Raji (cell line): ENCODE data around the gene CHD2.

Source experiments
- POLR2A ChIP-seq: IDR thresholded peaks from 2 replicates; pipeline ENCODE4 v1.6.1; 2011; ENCODE audit warnings: low read depth, low read length, control low read depth; ENCODE audit not compliant: insufficient read depth

Gene CHD2

GRCh38 chr15:92899948-92900730 is at the start of gene CHD2:
TSS of gene CHD2 (plus strand) at chr15:92900324. CDS start at chr15:92901238, 914 bp downstream.
- peak; percentile 93 for TF ChIP-seq POLR2A

GRCh38 chr15:92853222-92853621 is 46.9 kb upstream of the CHD2 start:
- TF ChIP-seq POLR2A = no peak

- no peak for TF ChIP-seq POLR2A
Measured at GRCh38 chr15:92861742-92862141, 38.4 kb upstream of the CHD2 start.

- TF ChIP-seq POLR2A = no peak
Measured at GRCh38 chr15:92864127-92864814, 35.9 kb upstream of the CHD2 start.

- TF ChIP-seq POLR2A = no peak
Measured at GRCh38 chr15:92869263-92869940, 30.7 kb upstream of the CHD2 start.

- TF ChIP-seq POLR2A = no peak
Measured at GRCh38 chr15:92870010-92870591, 30.0 kb upstream of the CHD2 start.

- no peak for TF ChIP-seq POLR2A
Measured at GRCh38 chr15:92877000-92877399, 23.1 kb upstream of the CHD2 start.

- no peak for TF ChIP-seq POLR2A
Measured at GRCh38 chr15:92877416-92877815, 22.7 kb upstream of the CHD2 start.

GRCh38 chr15:92878593-92879053 is 21.5 kb upstream of the CHD2 start:
- TF ChIP-seq POLR2A = no peak

- no peak for TF ChIP-seq POLR2A
Measured at GRCh38 chr15:92879949-92880725, 20.0 kb upstream of the CHD2 start.

GRCh38 chr15:92880796-92881195 is 19.3 kb upstream of the CHD2 start:
- no peak for TF ChIP-seq POLR2A

GRCh38 chr15:92881211-92881754 is 18.8 kb upstream of the CHD2 start:
- TF ChIP-seq POLR2A = no peak

GRCh38 chr15:92881802-92882696 is 18.1 kb upstream of the CHD2 start:
- TF ChIP-seq POLR2A = peak; percentile 76
